HG02623 (cell line): ENCODE measurements around the gene WRAP53.

Source experiments
- ATAC-seq: cut with Tn5 transposase; IDR thresholded peaks from one replicate; pipeline ENCODE4 v1.9.1; 2021; ENCODE audit warnings: moderate library complexity; ENCODE audit not compliant: unreplicated experiment

WRAP53 gene

GRCh38 chr17:7740481-7741001 lies 52.3 kb downstream of the WRAP53 start:
- no peak for ATAC-seq

- ATAC-seq = no peak
Observed at GRCh38 chr17:7742729-7743128, 54.5 kb downstream of the WRAP53 start.

- no peak for ATAC-seq
Observed at GRCh38 chr17:7744416-7744815, 56.1 kb downstream of the WRAP53 start.

GRCh38 chr17:7745748-7746470 lies 57.6 kb downstream of the WRAP53 start:
- ATAC-seq = no peak

- ATAC-seq = no peak
Observed at GRCh38 chr17:7747635-7748071, 59.4 kb downstream of the WRAP53 start.

- no peak for ATAC-seq
Observed at GRCh38 chr17:7748076-7748775, 59.9 kb downstream of the WRAP53 start.

GRCh38 chr17:7750321-7750821 lies 62.1 kb downstream of the WRAP53 start:
- no peak for ATAC-seq
